Epithelial cell of prostate (primary cell): ENCODE data around the gene AZU1.
A peak's percentile ranks its signal among the peaks of the same experiment; 100 is the strongest.
"Not testable (repeated sequence)": the region's sequence is repeated elsewhere in the genome, so short reads cannot be mapped to it uniquely, and the experiment has no call there.

Source experiments
- DNase-seq: peaks from one replicate; pipeline ENCODE4 v3.0.0-alpha.2; 2011; ENCODE audit warnings: low read depth, low spot score
- H3K27ac ChIP-seq: fragments of 450-650 bp; 2 replicates; pipeline ENCODE4 v1.5.1; 2017; ENCODE audit warnings: mild to moderate bottlenecking

AZU1 gene

GRCh38 chr19:867855-868457 lies 40.3 kb downstream of the AZU1 start:
- no peak for DNase-seq
- H3K27ac ChIP-seq: no peak overlapping the region

DNA sequence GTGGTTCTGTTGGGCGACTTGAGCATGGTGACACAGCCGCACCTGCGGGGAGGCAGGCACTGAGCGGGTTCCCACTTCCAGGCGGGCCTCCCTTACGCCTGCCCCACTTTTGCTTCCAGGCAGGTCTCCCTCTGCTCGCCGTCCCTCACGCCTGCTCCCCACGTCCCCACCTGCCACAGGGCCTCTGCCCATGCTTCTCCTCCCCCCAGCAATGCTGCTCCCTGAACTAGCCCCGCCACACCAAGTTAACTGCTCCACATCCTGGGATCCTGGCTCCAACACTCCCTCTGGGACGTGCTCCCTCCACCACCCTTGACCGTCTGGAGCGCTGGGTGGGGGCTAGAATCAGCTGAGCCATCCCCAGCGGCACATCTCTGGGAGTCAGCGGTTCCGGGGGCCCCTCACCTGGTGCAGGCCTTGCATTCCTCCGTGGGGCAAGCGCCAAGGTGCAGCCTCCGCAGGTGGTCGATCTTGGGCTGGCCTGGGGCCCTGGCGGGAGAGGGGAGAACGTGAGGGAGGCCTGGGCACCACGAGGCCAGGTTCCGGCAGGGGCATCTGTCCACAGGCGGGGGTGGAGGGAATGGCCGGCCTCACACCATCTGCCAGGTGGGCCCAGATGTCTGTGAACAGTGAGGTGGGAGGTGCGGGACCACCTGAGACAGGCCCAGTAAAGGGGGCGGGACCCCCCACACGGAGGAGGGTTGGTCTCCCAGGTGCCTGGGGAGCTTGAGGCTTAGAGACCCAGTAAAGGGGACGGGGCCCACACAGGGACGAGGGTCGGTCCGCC lies 41.0 kb downstream of the AZU1 start:
- peak overlapping the region; percentile 46 for H3K27ac ChIP-seq
- DNase-seq: no peak

- DNase-seq: peak; percentile 20
Observed at GRCh38 chr19:869245-870177, 41.9 kb downstream of the AZU1 start.

DNA sequence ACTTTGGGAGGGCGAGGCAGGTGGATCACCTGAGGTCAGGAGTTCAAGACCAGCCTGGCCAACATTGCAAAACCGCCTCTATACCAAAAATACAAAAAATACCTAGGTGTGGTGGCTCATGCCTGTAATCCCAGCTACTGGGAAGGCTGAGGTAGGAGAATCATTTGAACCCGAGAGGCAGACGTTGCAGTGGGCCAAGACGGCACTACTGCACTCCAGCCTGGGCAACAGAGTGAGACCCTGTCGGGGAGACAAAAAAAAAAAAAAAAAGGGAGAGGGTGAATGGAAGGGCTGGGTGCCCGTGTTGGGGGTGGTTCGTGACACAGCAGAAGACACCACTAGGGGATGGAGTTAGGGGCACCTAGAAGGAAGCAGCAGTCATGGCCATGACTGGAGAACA lies 42.7 kb downstream of the AZU1 start:
- no peak for DNase-seq
- no peak overlapping the region for H3K27ac ChIP-seq

More at GRCh38 chr19:869245-870177, 41.9 kb downstream of the AZU1 start:
- peak overlapping the region; percentile 46 for H3K27ac ChIP-seq

DNA sequence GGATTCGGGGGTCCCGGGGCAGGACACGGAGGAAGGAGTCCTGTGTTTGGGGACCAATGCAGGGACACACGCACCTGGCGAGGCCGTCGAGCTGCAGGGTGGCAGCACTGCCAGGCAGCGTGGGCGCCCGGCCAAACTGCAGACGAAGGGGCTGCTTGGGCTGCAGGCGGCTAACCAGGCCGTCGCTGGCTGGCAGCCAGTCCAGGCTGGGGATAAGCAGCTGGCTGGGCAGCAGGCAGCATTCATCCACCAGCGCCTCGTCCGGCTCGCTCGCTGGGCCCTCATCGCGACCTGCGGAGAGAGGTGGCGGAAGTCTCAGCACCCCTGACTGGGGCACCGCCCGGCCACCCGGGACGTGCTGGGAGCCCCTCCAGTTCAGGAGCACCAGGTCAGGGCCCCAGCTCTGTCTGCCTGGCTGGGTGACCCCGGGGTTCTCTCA lies 43.3 kb downstream of the AZU1 start:
- DNase-seq: no peak
- no peak overlapping the region for H3K27ac ChIP-seq

DNA sequence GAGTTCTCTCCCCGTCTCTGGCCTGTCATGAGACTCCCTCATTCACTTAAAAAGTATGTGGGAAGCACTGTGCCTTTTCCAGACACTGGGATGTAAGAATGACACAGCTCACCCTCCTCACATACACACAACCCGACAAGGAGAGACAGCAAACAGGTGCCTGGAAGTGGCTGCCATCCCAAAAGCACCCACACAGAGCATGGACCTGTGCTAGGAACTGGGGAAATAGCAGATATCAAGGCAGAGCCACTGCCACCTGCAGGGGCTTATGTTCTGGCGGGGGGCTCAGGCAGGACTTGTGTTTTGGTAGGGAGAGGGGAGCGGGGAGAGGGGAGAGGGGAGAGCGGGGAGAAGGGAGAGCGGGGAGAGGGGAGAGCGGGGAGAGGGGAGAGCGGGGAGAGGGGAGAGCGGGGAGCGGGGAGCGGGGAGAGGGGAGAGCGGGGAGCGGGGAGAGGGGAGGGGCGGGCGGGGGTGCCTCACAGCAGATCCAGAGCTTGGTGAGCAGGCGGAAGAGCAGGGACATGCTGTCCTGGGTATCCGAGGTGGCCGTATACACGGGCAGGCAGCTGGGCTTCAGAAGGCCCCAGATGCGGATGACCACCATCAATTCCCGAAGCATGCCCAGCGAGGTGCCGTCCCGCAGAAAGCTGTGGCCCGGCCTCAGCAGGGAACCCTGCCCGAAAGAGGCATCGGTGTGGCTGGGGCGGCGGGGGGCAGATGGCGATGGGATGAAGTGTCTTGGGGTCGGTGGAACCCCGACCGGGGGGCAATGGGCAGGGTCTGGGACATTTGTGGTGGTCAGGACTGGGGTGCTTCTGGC lies 44.0 kb downstream of the AZU1 start:
- no peak for DNase-seq
- H3K27ac ChIP-seq: peak overlapping the region; percentile 62

- no peak for DNase-seq
- peak overlapping the region; percentile 62 for H3K27ac ChIP-seq
Observed at GRCh38 chr19:872266-872951, 44.8 kb downstream of the AZU1 start.

DNA sequence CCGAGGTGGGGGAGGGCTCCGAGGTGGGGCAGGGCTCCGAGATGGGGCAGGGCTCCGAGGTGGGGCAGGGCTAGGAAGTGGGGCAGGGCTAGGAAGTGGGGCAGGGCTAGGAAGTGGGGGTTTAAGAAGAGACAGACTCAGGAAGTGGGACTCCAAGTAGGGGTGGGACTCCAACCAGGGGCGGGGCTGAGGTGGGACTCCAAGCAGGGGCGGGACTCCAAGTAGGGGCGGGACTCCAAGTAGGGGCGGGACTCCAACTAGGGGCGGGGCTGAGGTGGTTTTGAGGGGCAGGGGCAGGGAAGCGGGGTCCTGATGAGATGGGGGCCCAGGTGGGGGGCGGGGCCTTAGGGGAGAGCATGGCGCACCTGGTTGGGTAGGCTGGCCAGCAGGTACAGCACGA lies 45.4 kb downstream of the AZU1 start:
- no peak for DNase-seq
- H3K27ac ChIP-seq: no peak overlapping the region

- no peak for DNase-seq
- no peak overlapping the region for H3K27ac ChIP-seq
Observed at GRCh38 chr19:873561-874041, 46.0 kb downstream of the AZU1 start.

GRCh38 chr19:875265-875879 lies 47.7 kb downstream of the AZU1 start:
- DNase-seq: no peak
- no peak overlapping the region for H3K27ac ChIP-seq

DNA sequence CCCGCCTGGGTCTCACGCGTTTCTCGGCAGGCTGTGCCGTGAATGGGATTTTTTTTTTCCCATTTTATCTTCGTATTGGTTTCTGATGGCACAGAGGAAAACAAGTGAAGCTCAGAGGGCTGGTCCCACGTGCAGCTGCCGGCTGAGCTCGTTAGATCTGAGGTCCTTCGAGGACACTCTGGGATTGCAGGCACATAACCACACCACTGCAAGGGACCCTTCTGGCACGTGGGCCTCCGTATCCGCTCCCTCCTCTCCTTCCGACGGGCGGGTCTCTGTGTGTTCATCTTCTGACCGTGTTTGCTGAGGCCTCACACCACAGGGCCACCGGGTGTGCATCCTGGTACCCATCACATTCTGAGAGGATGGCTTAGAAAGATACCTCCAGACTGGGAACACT lies 48.5 kb downstream of the AZU1 start:
- DNase-seq: no peak
- H3K27ac ChIP-seq: no peak overlapping the region

- DNase-seq: no peak
- H3K27ac ChIP-seq: no peak overlapping the region
Observed at GRCh38 chr19:876780-877314, 49.2 kb downstream of the AZU1 start.

- DNase-seq, H3K27ac ChIP-seq: not testable (repeated sequence)
Observed at GRCh38 chr19:877992-878660, 50.5 kb downstream of the AZU1 start.

DNA sequence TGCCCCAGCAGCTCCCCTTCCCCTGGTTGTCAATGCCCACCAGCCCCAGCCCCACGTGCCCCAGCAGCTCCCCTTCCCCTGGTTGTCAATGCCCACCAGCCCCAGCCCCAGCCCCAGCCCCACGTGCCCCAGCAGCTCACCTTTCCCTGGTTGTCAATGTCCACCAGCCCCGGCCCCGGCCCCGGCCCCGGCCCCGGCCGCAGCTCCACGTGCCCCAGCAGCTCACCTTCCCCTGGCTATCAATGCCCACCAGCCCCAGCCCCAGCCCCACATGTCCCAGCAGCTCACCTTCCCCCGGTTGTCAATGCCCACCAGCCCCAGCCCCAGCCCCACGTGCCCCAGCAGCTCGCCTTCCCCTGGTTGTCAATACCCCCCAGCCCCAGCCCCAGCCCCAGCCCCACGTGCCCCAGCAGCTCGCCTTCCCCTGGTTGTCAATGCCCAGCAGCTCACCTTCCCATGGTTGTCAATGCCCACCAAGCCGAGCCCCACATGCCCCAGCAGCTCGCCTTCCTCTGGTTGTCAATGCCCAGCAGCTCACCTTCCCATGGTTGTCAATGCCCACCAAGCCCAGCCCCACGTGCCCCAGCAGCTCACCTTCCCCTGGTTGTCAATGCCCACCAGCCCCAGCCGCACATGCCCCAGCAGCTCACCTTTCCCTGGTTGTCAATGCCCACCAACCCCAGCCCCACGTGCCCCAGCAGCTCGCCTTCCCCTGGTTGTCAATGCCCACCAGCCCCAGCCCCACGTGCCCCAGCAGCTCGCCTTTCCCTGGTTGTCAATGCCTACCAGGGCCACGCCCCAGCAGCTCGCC lies 51.3 kb downstream of the AZU1 start:
- not testable (repeated sequence) for DNase-seq, H3K27ac ChIP-seq

DNA sequence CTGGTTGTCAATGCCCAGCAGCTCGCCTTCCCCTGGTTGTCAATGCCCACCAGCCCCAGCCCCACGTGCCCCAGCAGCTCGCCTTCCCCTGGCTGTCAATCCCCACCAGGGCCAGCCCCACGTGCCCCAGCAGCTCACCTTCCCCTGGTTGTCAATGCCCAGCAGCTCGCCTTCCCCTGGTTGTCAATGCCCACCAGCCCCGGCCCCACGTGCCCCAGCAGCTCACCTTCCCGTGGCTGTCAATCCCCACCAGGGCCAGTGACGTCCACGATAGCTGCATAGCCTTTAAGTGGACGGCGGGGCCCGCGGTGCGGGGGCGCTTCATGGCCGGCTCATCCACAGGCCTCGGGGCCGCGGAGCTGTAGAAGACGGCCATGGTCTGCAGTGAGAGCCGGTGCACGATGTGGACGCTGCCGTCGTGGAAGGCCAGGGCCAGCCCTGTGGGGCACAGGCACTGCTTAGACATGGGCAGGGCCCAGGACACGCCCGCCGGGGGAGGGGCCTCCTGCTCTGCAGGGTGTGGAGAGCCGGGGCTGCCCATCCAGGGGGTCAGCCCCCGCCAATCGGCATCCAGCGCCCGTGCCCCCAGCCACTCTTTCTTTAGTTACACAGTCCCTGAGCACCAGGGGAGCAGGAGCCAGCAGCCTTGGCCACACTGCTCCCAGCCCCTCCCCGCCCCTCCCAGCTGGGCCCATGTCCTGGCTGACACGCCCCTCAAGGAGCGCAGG lies 52.2 kb downstream of the AZU1 start:
- H3K27ac ChIP-seq: no peak overlapping the region
- no peak for DNase-seq
